Right lobe of liver (tissue), 4 donors: Measurements from ENCODE around the gene CCDC181.

Experiments used
- CTCF ChIP-seq, 4 donors: fragments of 200-600 bp in 3 of 4; fragments of 450-650 bp in 1 of 4; IDR thresholded peaks; one replicate each; pipeline versions ENCODE4 v1.5.1 to v1.8.0; 2016 to 2022; ENCODE audit warnings: antibody characterized with exemption in 4 of 4, mild to moderate bottlenecking in 2 of 4
- POLR2A ChIP-seq: fragments of 450-650 bp; IDR thresholded peaks from one replicate; pipeline ENCODE4 v1.6.1; 2017; ENCODE audit warnings: antibody characterized with exemption, mild to moderate bottlenecking
- donor health status: DM: no; HTN: no; CAD: no.
- donor health status: DM: no; HTN: no; CAD: no.
- donor health status: DM: no; HTN: yes; CAD: no.

GRCh38 chr1:169348383-169349036, 78.8 kb downstream of the CCDC181 start:
- no peak for TF ChIP-seq POLR2A
- peak; percentile 73 to 88 (median 78) for TF ChIP-seq CTCF (IDR thresholded peaks at IDR 0.05)
